Retinal pigment epithelial cell (primary cell): Measurements from ENCODE around the gene XIRP2.

Experiments used
- DNase-seq: peaks from one replicate; pipeline ENCODE4 v3.0.0-alpha.2; 2010; ENCODE audit warnings: low read depth
- H3K4me3 ChIP-seq: 2 replicates; pipeline ENCODE4 v1.5.1; 2011; ENCODE audit warnings: mild to moderate bottlenecking, low read length, control low read depth, moderate library complexity
- TF ChIP-seq, protein P1 (sequence below): conservative IDR thresholded peaks from 2 replicates; pipeline ENCODE4 v1.5.1; 2011; ENCODE audit warnings: low read depth, low read length, control low read depth, inconsistent platforms

Gene XIRP2

DNA sequence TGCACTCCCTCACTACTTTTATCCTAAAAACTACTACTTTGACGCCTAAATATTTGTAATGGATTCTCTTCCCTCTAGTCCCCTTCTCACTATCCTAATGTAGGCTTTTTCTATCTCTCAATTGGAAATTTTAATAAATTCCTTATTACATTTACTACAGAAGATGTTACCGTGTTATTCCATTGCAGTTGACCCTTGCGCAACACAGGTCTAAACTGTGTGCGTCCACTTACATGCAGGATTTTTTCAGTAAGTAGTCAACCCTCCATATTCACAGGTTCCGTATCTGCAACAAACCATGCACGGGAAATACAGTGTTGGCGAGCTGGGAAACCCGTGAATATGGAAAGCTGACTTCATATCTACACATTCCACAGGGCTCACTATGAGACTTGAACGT is 239.8 kb downstream of the XIRP2 start:
- H3K4me3 ChIP-seq: no peak overlapping the region
- no peak for DNase-seq
- TF ChIP-seq, protein P1, sequence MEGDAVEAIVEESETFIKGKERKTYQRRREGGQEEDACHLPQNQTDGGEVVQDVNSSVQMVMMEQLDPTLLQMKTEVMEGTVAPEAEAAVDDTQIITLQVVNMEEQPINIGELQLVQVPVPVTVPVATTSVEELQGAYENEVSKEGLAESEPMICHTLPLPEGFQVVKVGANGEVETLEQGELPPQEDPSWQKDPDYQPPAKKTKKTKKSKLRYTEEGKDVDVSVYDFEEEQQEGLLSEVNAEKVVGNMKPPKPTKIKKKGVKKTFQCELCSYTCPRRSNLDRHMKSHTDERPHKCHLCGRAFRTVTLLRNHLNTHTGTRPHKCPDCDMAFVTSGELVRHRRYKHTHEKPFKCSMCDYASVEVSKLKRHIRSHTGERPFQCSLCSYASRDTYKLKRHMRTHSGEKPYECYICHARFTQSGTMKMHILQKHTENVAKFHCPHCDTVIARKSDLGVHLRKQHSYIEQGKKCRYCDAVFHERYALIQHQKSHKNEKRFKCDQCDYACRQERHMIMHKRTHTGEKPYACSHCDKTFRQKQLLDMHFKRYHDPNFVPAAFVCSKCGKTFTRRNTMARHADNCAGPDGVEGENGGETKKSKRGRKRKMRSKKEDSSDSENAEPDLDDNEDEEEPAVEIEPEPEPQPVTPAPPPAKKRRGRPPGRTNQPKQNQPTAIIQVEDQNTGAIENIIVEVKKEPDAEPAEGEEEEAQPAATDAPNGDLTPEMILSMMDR: no peak

DNA sequence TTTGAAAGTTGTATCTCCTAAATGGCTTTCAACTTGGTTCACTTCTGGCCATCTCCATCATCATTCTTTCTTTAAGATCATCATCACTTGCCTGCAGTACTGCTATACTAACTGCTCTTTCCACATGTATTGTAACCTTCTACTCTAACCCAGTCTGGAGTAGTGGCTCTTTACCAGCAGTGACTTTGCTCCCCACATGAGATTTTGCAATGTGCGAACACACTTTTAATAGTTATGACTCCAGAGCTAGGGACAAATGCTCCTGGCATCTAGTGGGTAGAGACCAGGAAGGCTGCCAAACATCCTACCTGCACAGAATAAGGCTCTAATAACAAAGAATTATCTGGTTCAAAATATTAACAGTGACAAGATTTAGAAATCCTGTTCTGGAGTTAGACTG is 243.8 kb downstream of the XIRP2 start:
- no peak overlapping the region for H3K4me3 ChIP-seq
- DNase-seq: no peak
- TF ChIP-seq, protein P1: no peak

DNA sequence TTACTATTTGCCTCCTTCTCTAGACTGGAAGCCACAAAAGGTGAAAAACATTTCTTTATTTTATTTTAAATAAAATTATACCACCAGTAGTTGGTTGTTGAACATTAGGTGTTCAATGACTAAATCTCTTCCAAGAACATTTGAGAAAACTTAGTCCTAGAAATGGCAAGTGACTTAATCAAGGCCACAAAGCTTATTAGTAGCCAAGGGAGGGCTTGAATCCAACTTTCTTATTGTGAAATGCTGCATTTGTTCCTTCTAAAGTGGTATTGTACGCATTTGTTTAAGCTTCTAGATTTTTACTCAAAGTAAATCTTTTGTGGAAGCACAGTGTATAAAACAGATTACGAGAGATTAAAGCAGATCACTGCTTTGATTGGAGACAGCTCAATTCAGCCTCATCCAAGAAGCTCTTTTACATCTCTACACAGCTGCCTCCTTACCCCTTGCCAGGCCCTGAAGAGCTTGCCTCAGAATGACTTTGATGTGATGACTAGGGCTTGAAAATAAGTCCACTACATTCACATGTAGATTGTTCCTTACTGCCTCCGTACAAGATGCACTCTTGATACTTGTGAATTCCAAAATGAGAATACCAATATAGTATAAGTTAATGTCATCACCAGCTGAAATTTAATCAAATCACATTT is 244.8 kb downstream of the XIRP2 start:
- no peak for DNase-seq
- no peak overlapping the region for H3K4me3 ChIP-seq
- TF ChIP-seq, protein P1: no peak

DNA sequence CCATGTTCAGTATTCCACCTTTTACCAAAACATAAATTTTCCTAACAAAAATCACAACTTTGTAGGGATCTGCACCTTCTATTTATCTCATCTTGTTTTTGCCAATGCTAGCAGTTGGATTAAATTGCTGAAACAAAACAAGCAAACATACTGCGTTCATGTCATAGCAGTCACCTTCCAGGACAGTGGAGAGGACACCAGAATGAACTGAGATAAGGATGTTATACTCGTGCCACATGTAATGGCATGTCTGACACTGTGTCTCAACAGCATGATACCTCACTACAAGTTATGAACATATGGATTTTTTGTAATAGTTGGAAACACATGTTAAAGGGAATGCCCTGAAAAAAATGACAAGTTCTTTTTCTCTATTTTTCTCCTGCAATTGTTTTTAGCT is 245.3 kb downstream of the XIRP2 start:
- H3K4me3 ChIP-seq: no peak overlapping the region
- TF ChIP-seq, protein P1: no peak
- DNase-seq: no peak

DNA sequence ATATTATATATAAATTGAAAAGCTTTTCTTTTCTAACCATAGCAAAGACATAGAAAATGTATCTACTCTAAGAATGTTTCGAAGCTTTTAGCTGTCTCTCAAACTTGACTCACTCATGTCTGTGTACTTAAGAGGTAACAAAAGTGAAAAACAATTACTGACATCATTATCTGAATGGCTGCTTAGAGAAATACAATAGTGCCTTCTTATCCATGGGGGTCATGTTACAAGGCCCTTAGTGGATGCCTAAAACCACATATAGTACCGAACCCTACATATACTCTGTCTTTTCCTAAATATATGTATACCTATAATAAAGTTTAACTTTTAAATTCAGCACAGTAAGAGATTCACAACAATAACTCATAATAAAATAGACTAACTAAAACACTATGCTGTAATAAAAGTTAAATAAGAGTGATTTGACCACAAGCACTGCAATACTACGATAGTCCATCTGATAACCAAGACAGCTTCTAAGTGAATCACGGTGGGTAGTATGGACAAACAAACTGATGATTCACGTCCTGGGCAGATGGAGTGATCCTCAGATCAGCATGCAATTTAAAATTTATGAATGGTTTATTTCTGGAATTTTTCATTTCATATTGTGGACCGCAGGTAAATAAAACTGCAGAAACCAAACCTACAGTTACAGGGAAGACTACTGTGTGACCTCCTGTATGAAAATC is 246.2 kb downstream of the XIRP2 start:
- no peak for DNase-seq
- TF ChIP-seq, protein P1: no peak
- no peak overlapping the region for H3K4me3 ChIP-seq

DNA sequence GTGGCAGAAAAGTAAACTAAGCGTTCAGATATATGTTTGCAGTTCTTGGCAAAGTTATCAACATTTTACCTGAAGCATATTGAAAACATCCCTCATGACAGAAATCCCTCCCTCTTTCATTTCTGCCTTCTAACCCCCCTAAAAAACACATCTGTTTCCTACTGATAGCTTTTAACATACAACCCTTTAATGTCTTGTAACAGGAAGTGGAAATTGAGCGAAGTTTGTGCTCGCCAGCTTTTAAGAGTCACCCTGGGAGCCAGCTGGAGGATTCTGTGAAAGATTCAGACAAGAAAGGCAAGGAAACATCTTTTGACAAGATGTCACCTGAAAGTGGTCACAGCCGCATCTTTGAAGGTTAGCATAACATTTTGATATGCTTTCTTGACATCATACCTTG is 247.4 kb downstream of the XIRP2 start:
- DNase-seq: no peak

More for the DNA sequence above, 247.4 kb downstream of the XIRP2 start:
- H3K4me3 ChIP-seq: no peak overlapping the region
- TF ChIP-seq, protein P1: no peak
